Sigmoid colon (tissue), 3 donors: Measurements from ENCODE around the gene TEKT3.

Experiments used
- CTCF ChIP-seq, 4 experiments: fragments of 450-650 bp in 3 of 4; fragments of 200-600 bp in 1 of 4; IDR thresholded peaks; one replicate each; pipeline ENCODE4 v1.5.1; 2016 to 2019; ENCODE audit warnings: antibody characterized with exemption in 4 of 4, mild to moderate bottlenecking in 3 of 4, moderate library complexity in 2 of 4
- POLR2A ChIP-seq, 2 donors: fragments of 450-650 bp; IDR thresholded peaks; one replicate each; pipeline ENCODE4 v1.6.1; 2016; ENCODE audit warnings: antibody characterized with exemption in 2 of 2, mild to moderate bottlenecking in 2 of 2, moderate library complexity in 2 of 2

GRCh38 chr17:15361151-15361550 lies 19.8 kb upstream of the TEKT3 start:
- TF ChIP-seq CTCF (IDR thresholded peaks at IDR 0.05) (no peak), POLR2A (IDR thresholded peaks at IDR 0.05) (no peak)
